Inflammatory macrophage treated with lipopolysaccharide for 1 hour (primary cell): ENCODE measurements around the gene EMX1.

ENCODE experiments used
- DNase-seq, 2 donors: peaks; one replicate each; pipeline ENCODE4 v3.0.0-alpha.2; 2020 to 2022

The EMX1 gene

GRCh38 chr2:72945450-72946019, 28.2 kb downstream of the EMX1 start:
- DNase-seq, result no peak

DNA sequence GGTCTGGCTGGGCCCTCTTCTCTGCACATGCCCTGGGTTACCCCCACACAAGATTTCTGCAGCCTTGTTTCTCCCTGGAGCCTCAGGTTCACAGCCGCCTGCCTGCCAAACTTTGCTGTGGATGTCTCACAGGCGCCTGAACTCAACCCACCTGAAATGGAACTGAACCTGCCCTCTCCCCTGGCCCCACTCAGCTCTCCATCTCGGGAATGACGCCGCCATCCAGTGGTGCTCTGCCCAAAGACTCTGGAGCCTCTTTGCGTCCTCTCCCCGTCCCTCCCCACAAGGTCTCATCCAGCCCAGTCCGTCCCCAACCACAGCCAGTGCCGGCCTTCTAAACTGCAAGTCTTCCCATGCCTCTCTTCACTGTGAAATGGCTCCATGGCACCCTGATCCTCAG, 29.1 kb downstream of the EMX1 start:
- no peak for DNase-seq

DNA sequence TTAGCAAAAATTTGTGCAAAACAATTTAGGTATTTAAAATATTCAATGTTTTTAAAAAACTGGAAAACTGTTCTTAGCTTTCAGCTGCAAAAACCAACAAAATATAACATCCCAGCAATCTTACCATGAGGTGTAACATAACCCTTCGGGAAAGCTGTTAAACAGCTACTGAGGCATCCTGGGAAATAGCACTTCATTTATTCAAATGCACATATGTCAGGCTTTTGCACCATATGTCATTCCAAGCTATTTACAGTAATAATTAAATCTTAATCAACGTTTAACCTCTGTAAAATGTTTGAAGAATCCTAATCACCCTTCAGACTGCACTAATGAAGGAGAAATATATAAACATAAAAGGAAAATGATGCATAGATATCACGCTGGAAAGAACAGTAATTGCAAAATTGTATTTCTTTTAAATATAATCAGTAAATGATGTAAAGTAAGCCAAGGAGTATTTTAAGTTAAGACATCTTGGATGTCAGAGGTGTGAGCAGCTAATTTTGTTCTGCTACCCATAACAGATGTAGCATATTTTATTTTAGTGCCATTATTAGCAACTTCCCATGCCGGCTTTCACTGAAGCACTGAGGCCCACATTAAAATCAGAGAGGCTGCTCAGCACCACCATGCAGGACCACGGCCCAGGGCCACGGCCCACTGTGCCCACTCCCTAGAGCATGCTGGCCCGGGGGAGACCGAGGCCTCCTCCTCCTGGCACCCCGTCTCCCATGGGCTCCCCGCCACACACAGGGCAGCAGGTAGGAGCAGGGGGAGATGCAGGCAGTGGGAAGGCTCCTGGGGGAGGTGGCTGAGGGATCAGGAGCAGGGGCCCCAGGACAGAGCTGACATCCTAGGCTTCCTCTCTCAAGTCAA, 30.9 kb downstream of the EMX1 start:
- DNase-seq, result no peak

DNA sequence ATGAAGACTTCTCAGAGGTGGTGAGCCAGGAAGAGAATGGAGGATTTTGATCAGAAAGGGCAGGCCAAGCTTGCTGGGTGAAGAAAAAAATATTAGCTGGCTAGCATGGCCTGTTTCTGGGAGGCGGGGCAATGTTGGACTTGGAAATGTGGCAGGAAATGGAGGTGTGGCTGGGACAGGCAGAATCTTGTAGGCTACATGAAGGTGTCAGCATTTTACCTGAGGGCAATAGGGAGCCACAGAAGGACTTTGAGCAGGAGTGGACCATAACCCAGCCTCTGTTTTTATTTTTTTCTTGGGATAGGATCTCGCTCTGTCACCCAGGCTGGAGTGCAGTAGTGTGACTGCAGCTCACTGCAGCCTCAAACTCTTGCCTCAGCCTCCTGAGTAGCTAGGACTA, 31.7 kb downstream of the EMX1 start:
- DNase-seq, result no peak

GRCh38 chr2:72949642-72950041, 32.3 kb downstream of the EMX1 start:
- DNase-seq, result no peak

- DNase-seq, result no peak
Measured at GRCh38 chr2:72950558-72951255, 33.4 kb downstream of the EMX1 start.

DNA sequence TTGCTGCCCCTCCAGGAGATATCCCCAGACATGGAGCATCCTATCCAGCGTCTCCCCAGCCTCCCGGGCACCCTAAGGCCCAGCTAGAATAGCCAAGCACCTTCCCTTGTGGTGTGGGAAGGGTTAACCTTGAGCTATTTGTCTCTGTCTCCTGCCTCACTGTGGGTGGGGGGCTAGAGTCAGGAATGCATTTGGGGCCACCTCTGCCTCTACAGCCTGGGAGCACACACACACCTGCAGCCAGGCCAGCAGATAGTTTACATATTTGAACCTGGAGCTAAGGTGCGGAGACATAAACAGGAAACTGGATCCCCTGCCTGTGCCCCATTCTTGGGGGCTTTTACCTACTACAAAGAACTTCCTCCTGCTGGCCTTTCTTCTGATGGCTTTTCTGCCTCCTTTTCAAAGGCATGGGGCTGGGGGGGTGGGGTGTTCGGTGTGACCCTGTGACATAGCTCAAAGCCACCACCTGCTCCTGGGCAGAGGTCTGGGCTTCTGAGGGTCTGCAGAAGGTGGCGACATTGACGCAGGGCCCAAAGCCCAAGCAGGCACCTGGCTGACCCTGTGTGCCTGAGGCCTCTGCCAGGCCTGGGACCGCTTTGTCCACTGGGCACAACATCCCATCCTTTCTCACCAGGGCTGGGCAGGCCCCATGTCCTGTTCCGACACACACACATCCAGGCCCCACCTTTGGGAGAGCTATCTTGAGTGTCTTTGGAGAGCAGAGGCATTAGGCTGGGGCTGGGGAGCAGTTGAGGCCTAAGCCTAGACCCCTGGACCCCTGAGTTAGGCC, 34.2 kb downstream of the EMX1 start:
- DNase-seq, result no peak

DNA sequence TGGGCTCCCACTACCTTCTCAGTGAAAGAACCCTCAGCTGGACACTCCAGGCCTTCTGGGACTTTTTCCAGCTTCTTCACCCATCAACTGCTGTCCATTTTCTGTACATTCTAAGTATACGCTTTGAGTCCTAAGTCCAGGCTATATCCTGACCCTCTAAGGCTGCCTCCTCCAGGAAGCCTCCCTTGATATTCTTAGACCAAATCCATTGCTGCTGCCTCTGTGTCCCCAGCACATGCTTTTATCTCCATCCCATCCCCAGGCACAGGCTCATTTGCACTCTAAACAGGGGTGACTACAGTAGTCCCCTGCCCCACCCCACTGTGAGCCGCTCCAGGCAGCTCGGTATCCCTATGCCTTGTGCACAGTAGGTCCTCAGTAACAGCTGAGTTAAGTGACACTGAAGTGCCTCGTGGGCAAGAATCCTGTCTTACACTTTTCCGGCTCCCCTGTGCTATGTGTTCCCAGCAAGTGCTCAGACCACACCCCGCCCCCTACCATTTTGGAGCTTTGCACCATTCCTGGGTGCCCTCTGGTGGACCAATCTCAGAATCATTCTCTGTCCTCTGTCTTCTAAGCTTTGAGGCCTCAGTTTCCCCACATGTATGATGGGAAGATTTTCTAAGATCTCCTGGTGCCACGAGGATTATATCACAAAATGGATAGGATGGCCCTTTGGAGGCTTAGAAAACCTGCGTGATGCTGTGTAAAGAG, 34.9 kb downstream of the EMX1 start:
- DNase-seq, result no peak

DNA sequence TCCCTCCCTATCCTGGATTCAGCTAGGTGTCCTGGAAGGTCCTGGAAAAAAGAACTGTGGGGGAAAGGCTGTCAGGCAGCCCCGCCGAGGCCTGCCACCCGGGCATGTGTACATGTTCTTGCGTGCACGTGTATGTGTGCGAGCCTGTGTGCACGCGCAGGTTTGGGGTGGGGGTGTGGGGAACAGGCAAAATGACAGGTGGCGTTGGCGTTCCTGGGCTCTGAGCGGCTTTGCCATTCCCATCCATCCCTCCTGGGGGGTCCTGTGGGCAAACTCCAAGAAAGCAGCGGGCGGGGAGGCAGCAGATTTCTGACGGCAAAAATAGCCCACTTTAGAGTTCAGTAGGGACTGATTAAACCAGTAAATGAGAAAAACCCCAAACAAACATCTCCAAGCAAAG, 35.6 kb downstream of the EMX1 start:
- no peak for DNase-seq

GRCh38 chr2:72953528-72953927, 36.2 kb downstream of the EMX1 start:
- no peak for DNase-seq

DNA sequence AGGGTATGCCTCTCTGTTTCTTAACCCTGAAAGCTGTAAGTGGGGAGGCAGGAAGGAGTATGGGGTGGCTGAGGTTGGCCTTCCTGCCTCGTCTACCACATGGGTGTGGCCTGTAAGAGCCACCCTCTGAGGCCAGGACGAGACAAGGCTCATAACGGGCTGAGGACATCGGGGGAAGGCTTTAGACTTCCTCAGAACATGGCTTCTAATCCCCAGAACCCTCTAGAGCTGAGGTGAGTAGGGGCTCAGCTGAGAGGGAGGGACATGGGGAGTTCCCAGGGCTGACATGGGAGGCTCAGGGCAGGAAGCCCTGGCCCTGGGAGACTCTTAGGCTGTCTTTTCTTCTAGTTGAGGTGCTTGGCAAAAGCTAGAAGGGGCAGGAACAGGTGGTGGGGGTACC, 36.7 kb downstream of the EMX1 start:
- no peak for DNase-seq

GRCh38 chr2:72954376-72955227, 37.3 kb downstream of the EMX1 start:
- no peak for DNase-seq

- no peak for DNase-seq
Measured at GRCh38 chr2:72955228-72956049, 38.1 kb downstream of the EMX1 start.

DNA sequence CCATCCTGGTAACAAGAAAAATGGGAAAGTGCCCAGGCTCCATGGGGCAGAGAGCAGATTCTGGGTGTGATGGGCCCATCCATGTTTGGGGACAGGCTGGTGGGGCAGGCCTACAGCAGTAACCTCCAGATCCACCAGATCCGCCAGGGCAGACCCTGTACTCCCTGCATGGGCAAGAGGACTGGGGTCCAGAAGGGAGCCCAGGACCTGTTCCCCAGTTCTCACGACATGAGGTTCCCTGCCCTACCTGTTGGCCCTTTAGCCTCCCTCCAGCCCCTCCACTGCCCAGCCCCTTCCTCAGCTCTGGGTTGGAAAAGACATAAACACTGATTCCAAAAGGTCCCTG, 38.7 kb downstream of the EMX1 start:
- no peak for DNase-seq

- peak; percentile 67 to 68 for DNase-seq
Measured at GRCh38 chr2:72956936-72957335, 39.6 kb downstream of the EMX1 start.

DNA sequence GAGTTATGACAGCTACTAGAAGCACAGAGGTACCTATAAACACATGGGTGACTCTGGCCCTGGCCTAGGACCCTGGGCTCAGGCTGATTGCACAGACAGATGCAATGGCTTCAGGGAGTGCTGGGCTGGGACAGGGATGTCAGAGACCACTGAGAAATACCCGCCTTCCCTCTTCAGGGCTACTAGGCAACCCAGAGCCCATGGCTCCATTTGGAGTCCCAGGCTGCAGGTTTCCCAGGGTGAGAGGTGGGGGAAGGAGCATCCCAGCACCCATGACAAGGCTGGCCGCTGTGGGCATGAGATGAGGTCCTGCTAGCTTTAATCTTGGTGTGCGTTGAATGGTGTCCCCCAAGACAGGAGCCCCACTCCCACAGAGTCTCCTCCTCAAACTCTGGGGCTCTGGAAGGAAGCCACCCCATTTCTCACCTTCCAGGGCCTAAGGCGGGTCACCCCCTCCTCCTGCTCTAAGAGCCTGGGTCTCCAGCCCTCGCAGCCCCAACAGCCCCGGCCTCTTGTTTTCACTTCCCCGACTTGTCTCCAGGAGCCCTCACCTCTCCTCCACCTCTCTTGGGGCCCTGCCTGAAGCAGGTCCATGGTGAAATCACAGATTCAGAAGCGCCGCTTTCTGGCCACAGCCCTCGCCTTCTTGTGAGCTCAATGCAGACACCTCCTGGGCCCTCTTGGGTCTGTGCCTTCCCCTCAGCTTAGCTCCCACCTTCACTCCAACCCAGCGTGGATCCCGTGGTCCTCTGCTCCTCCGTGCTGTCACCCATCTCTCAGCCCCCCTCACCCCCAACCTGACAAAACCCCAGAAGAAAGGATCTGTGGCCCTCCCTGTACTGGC, 41.4 kb downstream of the EMX1 start:
- DNase-seq, result no peak

GRCh38 chr2:72959554-72959953, 42.2 kb downstream of the EMX1 start:
- DNase-seq, result no peak

DNA sequence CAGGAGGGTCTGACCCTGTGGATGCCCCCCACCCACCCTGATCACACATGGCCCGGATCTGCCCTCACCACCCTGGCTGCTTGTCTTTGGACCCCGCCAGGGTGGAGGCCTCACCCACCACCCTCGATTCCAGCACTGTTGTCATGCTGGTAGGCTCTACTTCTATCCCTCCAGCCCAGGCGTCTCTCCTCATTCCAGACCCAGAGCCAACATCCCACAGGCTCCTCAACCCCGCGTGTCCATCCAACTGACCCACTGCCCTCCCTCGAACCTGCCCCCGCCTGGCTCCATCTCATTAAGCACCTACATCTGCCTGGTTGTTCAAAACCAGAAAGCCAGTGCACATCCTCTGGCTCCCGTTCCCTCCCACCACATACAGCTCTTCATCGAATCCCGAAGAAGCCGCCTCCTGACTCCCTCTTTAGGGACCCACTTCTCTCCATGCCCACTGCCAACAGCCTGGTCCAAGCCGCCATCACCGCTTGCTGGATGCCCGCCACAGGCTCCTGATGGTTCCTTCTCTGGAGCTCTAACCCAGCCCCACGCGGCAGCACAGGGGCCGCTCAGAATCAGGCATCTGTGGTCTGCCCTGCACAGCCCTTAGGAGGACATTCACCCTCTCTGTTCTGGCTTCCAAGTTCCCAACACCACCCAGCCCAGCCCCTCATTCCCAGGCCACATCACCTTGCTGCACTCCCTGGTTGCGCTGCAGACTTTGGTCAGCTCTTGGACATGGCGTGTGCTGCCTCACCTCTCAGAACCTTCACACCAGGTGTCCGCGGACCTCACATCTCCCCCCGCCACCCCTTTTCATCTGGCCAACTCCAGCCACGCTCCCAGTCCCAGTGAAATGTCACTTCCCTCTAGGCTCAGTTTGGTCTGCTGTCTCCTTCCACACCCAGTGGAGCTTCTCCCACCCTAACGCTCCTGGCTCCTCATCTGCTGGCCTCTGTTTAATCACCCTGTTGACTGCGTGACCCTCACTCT, 43.0 kb downstream of the EMX1 start:
- no peak for DNase-seq
